H1 (cell line): ENCODE results near the gene TMEM9B.

Experiments
- POLR2A ChIP-seq, 2 experiments: IDR thresholded peaks; 1 replicate in 1 of 2; 2 replicates in 1 of 2; pipeline ENCODE4 v1.6.1; 2011; ENCODE audit warnings: low read depth in 2 of 2, low read length in 2 of 2, mild to moderate bottlenecking in 2 of 2; ENCODE audit errors: control extremely low read depth in 1 of 2
- POLR2AphosphoS5 ChIP-seq: IDR thresholded peaks from 2 replicates; pipeline ENCODE4 v1.6.1; 2011; ENCODE audit warnings: low read depth, low read length
- SP2 ChIP-seq: IDR thresholded peaks from 2 replicates; pipeline ENCODE4 v1.6.1; 2012; ENCODE audit warnings: mild to moderate bottlenecking, low read length, inconsistent platforms
- TCF12 ChIP-seq: IDR thresholded peaks from 2 replicates; pipeline ENCODE4 v1.6.1; 2011; ENCODE audit warnings: low read depth, mild to moderate bottlenecking, low read length
- ZNF274 ChIP-seq: IDR thresholded peaks from 2 replicates; pipeline ENCODE4 v1.7.0; 2012; ENCODE audit warnings: low read length, borderline replicate concordance; ENCODE audit errors: extremely low read depth
- TF ChIP-seq, protein P1 (sequence below), 3 experiments: IDR thresholded peaks; 1 replicate in 2 of 3; 2 replicates in 1 of 3; pipeline versions ENCODE4 v1.5.1 to v1.6.1; 2011; ENCODE audit warnings: low read length in 3 of 3, mild to moderate bottlenecking in 3 of 3, inconsistent platforms in 2 of 3, low read depth in 1 of 3, moderate library complexity in 1 of 3; ENCODE audit not compliant: insufficient read depth in 1 of 3; ENCODE audit errors: control extremely low read depth in 1 of 3
- TF ChIP-seq, protein P2 (sequence below): IDR thresholded peaks from 2 replicates; pipeline ENCODE4 v1.6.1; 2012; ENCODE audit warnings: inconsistent platforms
- TF ChIP-seq, protein P3 (sequence below): IDR thresholded peaks from 2 replicates; pipeline ENCODE4 v1.6.1; 2012; ENCODE audit warnings: low read length, inconsistent platforms

DNA sequence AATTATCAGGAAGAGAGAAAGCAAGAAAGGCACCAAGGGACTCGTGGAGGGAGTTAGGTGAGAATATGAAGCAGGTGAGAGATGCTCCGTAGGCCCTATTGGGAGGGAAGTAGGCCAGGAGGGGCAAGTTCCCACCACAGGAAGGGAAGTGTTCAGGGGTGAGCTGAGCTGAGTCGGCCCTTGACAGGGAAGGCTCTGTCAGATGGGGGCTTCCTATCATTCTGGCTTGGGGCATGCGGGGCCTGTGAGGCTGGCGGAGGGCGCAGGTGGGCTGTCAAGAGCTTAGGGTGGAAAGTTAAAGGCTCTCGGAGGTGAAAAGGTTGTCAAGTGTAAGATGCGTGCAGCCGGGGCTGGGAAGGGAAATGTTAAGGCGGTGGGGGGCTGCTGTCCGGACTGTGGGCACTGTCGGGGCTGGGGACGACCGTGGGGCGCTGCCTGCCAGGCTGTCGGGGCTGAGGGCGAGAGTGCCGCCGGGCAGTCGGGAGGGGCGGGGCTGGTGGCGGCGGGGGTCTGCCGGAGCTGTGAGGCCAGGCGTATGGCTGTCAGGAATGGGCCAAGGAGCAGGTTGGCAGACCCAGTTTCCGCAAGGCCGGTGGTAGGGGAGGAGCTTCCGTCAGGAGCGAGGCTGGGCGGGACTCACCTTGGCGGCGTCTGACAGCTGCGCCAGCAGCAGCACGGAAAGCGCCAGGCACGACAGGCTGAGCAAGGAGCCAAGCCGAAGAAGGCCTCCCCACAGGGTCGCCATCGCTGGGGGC is 496 bp downstream of the TMEM9B start:
- no peak for TF ChIP-seq POLR2AphosphoS5
- TF ChIP-seq ZNF274 = no peak
- TF ChIP-seq, protein P1, sequence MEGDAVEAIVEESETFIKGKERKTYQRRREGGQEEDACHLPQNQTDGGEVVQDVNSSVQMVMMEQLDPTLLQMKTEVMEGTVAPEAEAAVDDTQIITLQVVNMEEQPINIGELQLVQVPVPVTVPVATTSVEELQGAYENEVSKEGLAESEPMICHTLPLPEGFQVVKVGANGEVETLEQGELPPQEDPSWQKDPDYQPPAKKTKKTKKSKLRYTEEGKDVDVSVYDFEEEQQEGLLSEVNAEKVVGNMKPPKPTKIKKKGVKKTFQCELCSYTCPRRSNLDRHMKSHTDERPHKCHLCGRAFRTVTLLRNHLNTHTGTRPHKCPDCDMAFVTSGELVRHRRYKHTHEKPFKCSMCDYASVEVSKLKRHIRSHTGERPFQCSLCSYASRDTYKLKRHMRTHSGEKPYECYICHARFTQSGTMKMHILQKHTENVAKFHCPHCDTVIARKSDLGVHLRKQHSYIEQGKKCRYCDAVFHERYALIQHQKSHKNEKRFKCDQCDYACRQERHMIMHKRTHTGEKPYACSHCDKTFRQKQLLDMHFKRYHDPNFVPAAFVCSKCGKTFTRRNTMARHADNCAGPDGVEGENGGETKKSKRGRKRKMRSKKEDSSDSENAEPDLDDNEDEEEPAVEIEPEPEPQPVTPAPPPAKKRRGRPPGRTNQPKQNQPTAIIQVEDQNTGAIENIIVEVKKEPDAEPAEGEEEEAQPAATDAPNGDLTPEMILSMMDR (IDR thresholded peaks at IDR 0.05; ENCODE audit: control extremely low read depth in 1 of 3, insufficient read depth in 1 of 3, low read depth in 1 of 3, low read length in 3 of 3) = no peak
- TF ChIP-seq SP2 = no peak
- no peak for TF ChIP-seq TCF12
- TF ChIP-seq, protein P2, sequence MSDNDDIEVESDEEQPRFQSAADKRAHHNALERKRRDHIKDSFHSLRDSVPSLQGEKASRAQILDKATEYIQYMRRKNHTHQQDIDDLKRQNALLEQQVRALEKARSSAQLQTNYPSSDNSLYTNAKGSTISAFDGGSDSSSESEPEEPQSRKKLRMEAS = no peak
- no peak for TF ChIP-seq POLR2A (IDR thresholded peaks at IDR 0.05; ENCODE audit: control extremely low read depth in 1 of 2, low read depth in 2 of 2, low read length in 2 of 2)
- TF ChIP-seq, protein P3, sequence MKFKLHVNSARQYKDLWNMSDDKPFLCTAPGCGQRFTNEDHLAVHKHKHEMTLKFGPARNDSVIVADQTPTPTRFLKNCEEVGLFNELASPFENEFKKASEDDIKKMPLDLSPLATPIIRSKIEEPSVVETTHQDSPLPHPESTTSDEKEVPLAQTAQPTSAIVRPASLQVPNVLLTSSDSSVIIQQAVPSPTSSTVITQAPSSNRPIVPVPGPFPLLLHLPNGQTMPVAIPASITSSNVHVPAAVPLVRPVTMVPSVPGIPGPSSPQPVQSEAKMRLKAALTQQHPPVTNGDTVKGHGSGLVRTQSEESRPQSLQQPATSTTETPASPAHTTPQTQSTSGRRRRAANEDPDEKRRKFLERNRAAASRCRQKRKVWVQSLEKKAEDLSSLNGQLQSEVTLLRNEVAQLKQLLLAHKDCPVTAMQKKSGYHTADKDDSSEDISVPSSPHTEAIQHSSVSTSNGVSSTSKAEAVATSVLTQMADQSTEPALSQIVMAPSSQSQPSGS = no peak
